ENCODE measurements around the gene DPEP1.

DPEP1 gene

GRCh38 chr16:89612415-89613166 is 851 bp upstream of the DPEP1 start:
- TF ChIP-seq GATA1 (IDR thresholded peaks at IDR 0.05; ENCODE audit: low read depth, low read length): no peak
- TF ChIP-seq POLR2A (IDR thresholded peaks at IDR 0.05; ENCODE audit: low read length): no peak

GRCh38 chr16:89613954-89614459 is 565 bp downstream of the DPEP1 start:
- TF ChIP-seq GATA1 (IDR thresholded peaks at IDR 0.05; ENCODE audit: low read depth, low read length): no peak

More at GRCh38 chr16:89612415-89613166, 851 bp upstream of the DPEP1 start:
- DNase-seq: no peak

GRCh38 chr16:89615176-89615575 is 1.7 kb downstream of the DPEP1 start:
- no peak for DNase-seq
- TF ChIP-seq POLR2A (IDR thresholded peaks at IDR 0.05; ENCODE audit: low read length) (no peak), GATA1 (IDR thresholded peaks at IDR 0.05; ENCODE audit: low read depth, low read length) (no peak)

More at GRCh38 chr16:89613954-89614459, 565 bp downstream of the DPEP1 start:
- no peak for DNase-seq

DNA sequence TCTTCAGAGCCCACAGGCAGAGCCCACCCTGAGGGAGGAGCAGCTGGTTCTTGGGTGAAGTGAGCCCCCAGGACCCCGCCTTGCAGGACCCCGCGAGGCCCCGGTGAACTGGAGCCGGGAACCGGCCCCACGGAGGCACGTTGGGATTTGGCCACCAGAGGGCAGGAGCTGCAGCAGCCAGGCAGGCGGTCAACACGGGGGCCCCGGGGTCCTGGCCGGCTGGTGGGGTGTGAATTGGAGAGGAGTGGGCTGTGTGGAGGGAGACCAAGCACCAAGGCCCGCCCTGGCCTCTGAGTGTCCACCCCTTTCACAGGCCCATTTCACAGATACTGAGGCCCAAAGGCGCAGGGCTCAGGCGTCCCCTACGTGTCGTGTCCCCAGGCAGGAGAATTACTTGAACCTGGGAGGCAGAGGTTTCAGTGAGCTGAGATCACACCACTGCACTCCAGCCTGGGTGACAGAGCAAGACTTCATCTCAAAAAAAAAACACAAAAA is 2.2 kb downstream of the DPEP1 start:
- TF ChIP-seq GATA1 (IDR thresholded peaks at IDR 0.05; ENCODE audit: low read depth, low read length) (no peak), POLR2A (IDR thresholded peaks at IDR 0.05; ENCODE audit: low read length) (no peak)
- DNase-seq: peak; percentile 26 to 58

DNA sequence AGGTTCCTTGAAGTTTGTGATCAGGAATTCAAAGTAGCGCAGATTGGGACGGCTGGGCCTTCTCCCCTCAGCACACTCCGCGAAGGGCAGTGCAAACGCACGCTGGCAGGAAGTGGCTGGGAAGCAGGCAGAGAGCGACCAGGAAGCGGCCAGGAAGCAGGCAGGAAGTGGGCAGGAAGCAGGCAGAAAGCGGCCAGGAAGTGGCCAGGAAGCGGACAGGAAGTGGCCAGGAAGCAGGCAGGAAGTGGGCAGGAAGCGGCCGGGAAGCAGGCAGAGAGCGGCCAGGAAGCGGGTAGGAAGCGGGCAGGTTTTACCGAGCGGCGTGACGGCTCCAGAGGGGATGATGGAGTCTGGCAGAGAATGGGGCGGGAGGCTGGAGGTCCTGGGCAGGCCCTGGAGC is 3.2 kb downstream of the DPEP1 start:
- no peak for DNase-seq
- TF ChIP-seq POLR2A (IDR thresholded peaks at IDR 0.05; ENCODE audit: low read length): no peak
- TF ChIP-seq GATA1 (IDR thresholded peaks at IDR 0.05; ENCODE audit: low read depth, low read length): no peak

- TF ChIP-seq POLR2A (IDR thresholded peaks at IDR 0.05; ENCODE audit: low read length) (no peak), GATA1 (IDR thresholded peaks at IDR 0.05; ENCODE audit: low read depth, low read length) (no peak)
- DNase-seq: no peak
Measured at GRCh38 chr16:89617036-89617435, 3.6 kb downstream of the DPEP1 start.

- TF ChIP-seq POLR2A (IDR thresholded peaks at IDR 0.05; ENCODE audit: low read length): no peak
- TF ChIP-seq GATA1 (IDR thresholded peaks at IDR 0.05; ENCODE audit: low read depth, low read length): no peak
- no peak for DNase-seq
Measured at GRCh38 chr16:89618109-89618998, 4.9 kb downstream of the DPEP1 start.

GRCh38 chr16:89619840-89620239 is 6.4 kb downstream of the DPEP1 start:
- no peak for TF ChIP-seq GATA1 (IDR thresholded peaks at IDR 0.05; ENCODE audit: low read depth, low read length)
- no peak for TF ChIP-seq POLR2A (IDR thresholded peaks at IDR 0.05; ENCODE audit: low read length)
- DNase-seq: no peak

- TF ChIP-seq GATA1 (IDR thresholded peaks at IDR 0.05; ENCODE audit: low read depth, low read length) (no peak), POLR2A (IDR thresholded peaks at IDR 0.05; ENCODE audit: low read length) (no peak)
- no peak for DNase-seq
Measured at GRCh38 chr16:89620406-89620841, 7.0 kb downstream of the DPEP1 start.

GRCh38 chr16:89621136-89621697 is 7.8 kb downstream of the DPEP1 start:
- no peak for DNase-seq
- TF ChIP-seq POLR2A (IDR thresholded peaks at IDR 0.05; ENCODE audit: low read length): no peak
- TF ChIP-seq GATA1 (IDR thresholded peaks at IDR 0.05; ENCODE audit: low read depth, low read length): no peak

GRCh38 chr16:89621698-89622409 is 8.4 kb downstream of the DPEP1 start:
- DNase-seq: no peak
- TF ChIP-seq GATA1 (IDR thresholded peaks at IDR 0.05; ENCODE audit: low read depth, low read length): no peak
- no peak for TF ChIP-seq POLR2A (IDR thresholded peaks at IDR 0.05; ENCODE audit: low read length)

DNA sequence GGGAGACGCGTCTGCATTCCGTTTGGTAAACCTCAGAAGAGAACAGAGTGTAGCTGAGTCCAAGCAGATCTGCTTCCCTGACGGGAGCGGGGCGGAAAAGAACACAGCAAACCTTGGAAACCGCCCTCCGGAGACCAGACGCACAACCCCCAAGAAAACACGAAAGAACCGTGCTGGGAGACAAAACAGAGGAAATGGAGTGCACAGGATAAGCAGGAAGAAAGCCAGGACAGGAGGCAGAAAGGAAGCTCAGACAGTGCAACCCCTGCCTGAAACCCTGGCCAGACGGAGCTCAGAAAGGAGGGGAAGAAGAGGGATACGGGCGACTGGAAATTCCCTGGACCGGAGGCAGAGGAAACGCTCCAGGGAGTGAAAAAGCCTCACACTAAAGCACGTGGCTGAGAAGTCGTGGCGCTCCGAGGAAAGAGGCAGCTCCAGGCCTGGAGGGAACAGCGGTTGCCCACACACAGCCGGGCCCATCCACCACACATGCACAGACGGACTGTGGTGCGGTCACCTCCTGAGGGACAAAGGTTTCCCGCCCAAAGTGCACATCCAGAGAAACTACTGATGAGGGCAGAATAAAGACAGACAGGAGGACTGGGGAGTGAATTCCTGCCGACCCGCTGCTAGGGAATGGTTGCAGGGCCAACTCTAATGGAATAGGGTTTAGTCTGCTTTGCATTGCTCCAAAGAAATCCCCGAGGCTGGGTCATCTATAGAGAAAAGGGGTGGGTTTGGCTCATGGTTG is 10.2 kb downstream of the DPEP1 start:
- TF ChIP-seq GATA1 (IDR thresholded peaks at IDR 0.05; ENCODE audit: low read depth, low read length) (no peak), POLR2A (IDR thresholded peaks at IDR 0.05; ENCODE audit: low read length) (no peak)
- DNase-seq: no peak

Measured in erythroblast (primary cell).